ENCODE data around the gene SLC35F1. TPM values are rescaled to one million over a fixed set of nuclear protein-coding genes. Genes with fewer than 3 reads are reported as not detected.

Gene SLC35F1
- total and polyA plus RNA-seq, 2 experiments from 2014 or later = not detected

DNA sequence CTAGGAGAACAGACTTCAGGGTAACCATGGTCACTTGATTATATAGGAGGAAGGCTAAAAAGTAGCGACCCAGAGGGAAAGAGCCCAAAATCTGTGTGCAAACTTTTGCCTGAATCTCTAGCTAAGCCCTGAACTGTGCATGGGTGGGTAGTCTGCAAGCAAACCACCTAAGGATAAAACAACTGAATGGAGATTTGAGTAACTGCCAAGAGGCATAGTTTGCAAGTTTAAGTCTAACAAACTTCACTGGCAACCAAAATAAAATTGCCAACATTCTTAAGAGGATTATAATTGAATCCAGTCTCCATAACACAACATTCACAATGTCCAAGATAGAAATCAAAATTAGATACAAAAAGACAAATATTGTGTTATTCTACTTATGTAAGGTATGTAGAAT, 449.0 kb downstream of the SLC35F1 start:
- H3K27me3 ChIP-seq (replicated peaks; ENCODE audit: insufficient read depth) = no peaks in the 10 kb centered on the region
- H3K27ac ChIP-seq = no peak overlapping the region
- H2AFZ ChIP-seq = 0 out of 2 replicates have a peak overlapping the region, but pooled peaks have one; percentile 24
- no peak for DNase-seq
- no peaks in the 10 kb centered on the region for H3K79me2 ChIP-seq (ENCODE audit: insufficient read depth)
- H3K4me1 ChIP-seq (ENCODE audit: insufficient read depth) = peaks cover 6% of the 10 kb centered on the region; the same call in 1 of the 2 replicates
- H3K9me2 ChIP-seq (ENCODE audit: insufficient read depth) = no peaks in the 10 kb centered on the region
- no peak overlapping the region for H3K4me2 ChIP-seq (ENCODE audit: unreplicated experiment)
- no peaks in the 10 kb centered on the region for H3K9me3 ChIP-seq (ENCODE audit: low read depth)
- no peak overlapping the region for H3K4me3 ChIP-seq
- 29 to 55% methylated on average over 1 of the region's 1 CpG for WGBS, 2 experiments (ENCODE audit: low coverage in 1 of 2, low lambda C conversion rate in 2 of 2, missing lambda C conversion rate in 2 of 2)
- no peak overlapping the region for H3K9ac ChIP-seq
- H3K36me3 ChIP-seq (ENCODE audit: low read depth) = no peaks in the 10 kb centered on the region
- no peaks in the 10 kb centered on the region for H3F3A ChIP-seq (ENCODE audit: insufficient read depth)
- H4K20me1 ChIP-seq (ENCODE audit: insufficient read depth) = no peaks in the 10 kb centered on the region
- TF ChIP-seq EZH2phosphoT487 (IDR thresholded peaks at IDR 0.05; ENCODE audit: insufficient read depth, low read depth) (no peak), EZH2 (IDR thresholded peaks at IDR 0.05; ENCODE audit: insufficient read depth, poor library complexity, severe bottlenecking) (no peak)
- in situ Hi-C loops (cut with MboI) = no loop called here

DNA sequence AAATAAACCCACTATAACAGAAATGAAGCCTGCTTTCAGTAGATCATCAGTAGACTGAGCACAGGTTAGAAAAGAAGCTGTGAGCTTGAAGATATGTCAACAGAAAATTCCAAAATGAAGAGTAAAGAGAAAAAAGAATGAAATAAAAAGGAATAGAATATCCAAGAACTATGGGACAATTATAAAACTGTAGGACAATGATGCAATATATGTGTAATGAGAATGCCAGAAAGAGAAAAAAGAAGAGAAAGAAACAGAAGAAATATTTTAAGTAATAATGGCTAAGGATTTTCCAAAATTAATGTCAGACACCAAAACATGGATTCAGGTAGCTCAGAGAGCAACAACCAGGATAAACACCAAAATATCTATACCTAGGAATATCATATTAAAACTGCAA, 449.6 kb downstream of the SLC35F1 start:
- H2AFZ ChIP-seq = peak overlapping the region; percentile 24; the same call in 1 of the 2 replicates

More for the DNA sequence above, 449.6 kb downstream of the SLC35F1 start:
- H3K4me2 ChIP-seq (ENCODE audit: unreplicated experiment) = no peak overlapping the region
- no peaks in the 10 kb centered on the region for H3K9me2 ChIP-seq (ENCODE audit: insufficient read depth)
- H3K79me2 ChIP-seq (ENCODE audit: insufficient read depth) = no peaks in the 10 kb centered on the region
- no peak overlapping the region for H3K9ac ChIP-seq
- H3K27ac ChIP-seq = no peak overlapping the region
- in situ Hi-C loops (cut with MboI) = no loop called here
- no peaks in the 10 kb centered on the region for H4K20me1 ChIP-seq (ENCODE audit: insufficient read depth)
- no peaks in the 10 kb centered on the region for H3K9me3 ChIP-seq (ENCODE audit: low read depth)
- H3K4me3 ChIP-seq = no peak overlapping the region
- no peak for DNase-seq
- H3F3A ChIP-seq (ENCODE audit: insufficient read depth) = no peaks in the 10 kb centered on the region
- no peaks in the 10 kb centered on the region for H3K36me3 ChIP-seq (ENCODE audit: low read depth)
- H3K27me3 ChIP-seq (replicated peaks; ENCODE audit: insufficient read depth) = no peaks in the 10 kb centered on the region
- TF ChIP-seq EZH2phosphoT487 (IDR thresholded peaks at IDR 0.05; ENCODE audit: insufficient read depth, low read depth) = no peak
- TF ChIP-seq EZH2 (IDR thresholded peaks at IDR 0.05; ENCODE audit: insufficient read depth, poor library complexity, severe bottlenecking) = no peak
- H3K4me1 ChIP-seq (ENCODE audit: insufficient read depth) = peaks cover 6% of the 10 kb centered on the region; the same call in 1 of the 2 replicates

Other genes with a start within 250 kb of the SLC35F1 start
- 15.3 and 19.2 TPM in 2 replicates for gene NUS1, start 231.8 kb upstream of the SLC35F1 start, total RNA-seq (2014; rRNA removed; shearing (Covaris generic))
- 13.8 and 14.8 TPM in 2 replicates for gene NUS1, start 231.8 kb upstream of the SLC35F1 start, polyA plus RNA-seq (2016; fragmentation: Nextera tagmentation; extraction: Ambion mirVana)